DMS 273 treated with DMSO at 0.1 percent for 48 hours (cell line): ENCODE results near the gene SLC37A2.

ENCODE experiments used
- DNase-seq: peaks from one replicate; lab custom pipeline; 2025; lab: John Stamatoyannopoulos, UW

The SLC37A2 gene

GRCh38 chr11:125111343-125112207 is 48.5 kb downstream of the SLC37A2 start, which contains the start of gene TMEM218:
TMEM218 (minus strand) TSS chr11:125111626; CDS start chr11:125102241, 9,385 bp downstream.
- peak; percentile 96 for DNase-seq

- DNase-seq: no peak
Observed at GRCh38 chr11:125112208-125112604, 49.1 kb downstream of the SLC37A2 start.

DNA sequence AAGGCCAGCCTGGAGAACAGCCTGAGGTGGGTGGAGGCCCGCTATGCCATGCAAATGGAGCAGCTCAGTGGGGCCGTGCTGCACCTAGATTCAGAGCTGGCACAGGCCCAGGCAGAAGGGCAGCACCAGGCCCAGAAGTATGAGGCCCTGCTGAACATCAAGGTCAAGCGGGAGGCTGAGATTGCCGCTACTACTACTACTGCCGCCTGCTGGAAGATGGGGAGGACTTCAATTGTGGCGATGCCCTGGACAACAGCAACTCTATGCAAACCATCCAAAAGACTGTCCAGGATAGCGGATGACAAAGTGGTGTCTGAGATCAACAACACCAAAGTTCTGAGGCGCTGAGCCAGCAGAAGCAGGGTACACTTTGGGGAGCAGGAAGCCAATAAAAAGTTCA is 51.4 kb downstream of the SLC37A2 start:
- DNase-seq: no peak

DNA sequence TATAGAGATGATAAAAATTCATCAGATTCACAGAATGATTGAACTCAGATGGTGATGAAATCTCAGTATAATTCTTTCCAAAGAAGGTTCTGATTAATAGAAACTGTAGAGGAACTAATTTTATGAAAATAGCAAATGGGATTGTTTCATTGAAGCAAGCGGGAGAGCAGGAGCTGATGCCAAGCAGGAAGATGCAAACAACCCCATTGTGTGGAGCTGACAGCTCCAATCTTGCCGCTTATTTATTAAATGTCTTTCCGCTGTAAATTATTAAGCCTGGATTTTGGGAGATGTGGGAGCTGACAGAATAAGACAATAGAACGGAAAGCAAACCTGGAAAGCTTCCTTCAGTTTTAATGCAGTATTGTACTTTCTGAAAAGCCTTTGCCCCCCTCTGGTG is 54.3 kb downstream of the SLC37A2 start:
- DNase-seq: no peak

DNA sequence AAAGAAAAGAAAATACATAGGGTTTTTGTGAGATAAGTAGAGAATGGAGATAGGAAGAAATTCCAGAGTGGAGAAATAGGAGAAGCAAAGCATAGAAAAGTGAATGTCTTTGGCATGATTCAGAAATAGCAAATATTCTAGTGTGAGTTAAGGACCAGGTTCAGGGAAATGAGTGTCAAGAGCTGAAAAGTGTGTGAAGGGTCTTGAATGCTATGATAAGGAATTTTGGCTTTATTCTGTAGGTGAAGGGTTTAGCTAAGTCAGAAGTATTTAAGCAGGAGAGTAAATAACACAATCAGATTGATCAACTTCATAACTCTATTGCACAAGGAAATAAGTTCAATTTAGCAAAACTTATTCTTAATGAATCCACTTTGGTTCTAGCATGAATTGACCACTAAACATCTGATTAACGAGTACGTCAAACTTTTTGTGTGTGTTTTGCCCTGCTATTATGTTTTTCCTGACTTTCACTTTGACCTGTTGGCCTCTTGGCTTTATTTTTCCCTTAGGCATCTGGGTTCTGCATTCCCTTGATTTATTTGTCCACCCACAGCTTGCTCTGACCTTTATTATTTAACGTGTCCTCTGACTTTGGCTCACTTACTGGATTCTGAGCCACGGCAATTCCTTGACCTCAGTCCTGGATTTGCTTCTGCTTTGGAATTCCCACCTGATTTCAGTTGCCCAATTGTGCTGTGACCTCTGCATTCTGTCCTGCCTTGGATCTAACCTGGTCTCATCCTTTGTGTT is 60.3 kb downstream of the SLC37A2 start:
- no peak for DNase-seq

GRCh38 chr11:125123947-125124617 is 61.0 kb downstream of the SLC37A2 start:
- DNase-seq: no peak

DNA sequence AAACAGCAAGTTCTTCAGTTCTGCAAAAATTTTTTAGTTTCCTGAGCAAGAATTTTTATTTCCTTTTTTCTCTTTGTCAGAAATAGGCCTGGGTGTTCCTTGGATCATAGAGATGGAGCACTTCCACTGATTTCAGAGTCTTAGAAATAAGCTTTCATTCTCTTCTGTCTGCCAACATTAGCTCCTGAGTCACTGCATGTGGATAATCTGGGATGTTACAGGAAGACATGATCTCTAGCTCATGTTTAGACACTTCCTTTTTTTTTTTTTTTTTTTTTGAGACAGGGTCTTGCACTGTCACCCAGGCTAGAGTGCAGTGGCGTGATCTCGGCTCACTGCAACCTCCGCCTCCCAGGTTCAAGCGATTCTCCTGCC is 61.5 kb downstream of the SLC37A2 start:
- DNase-seq: no peak

DNA sequence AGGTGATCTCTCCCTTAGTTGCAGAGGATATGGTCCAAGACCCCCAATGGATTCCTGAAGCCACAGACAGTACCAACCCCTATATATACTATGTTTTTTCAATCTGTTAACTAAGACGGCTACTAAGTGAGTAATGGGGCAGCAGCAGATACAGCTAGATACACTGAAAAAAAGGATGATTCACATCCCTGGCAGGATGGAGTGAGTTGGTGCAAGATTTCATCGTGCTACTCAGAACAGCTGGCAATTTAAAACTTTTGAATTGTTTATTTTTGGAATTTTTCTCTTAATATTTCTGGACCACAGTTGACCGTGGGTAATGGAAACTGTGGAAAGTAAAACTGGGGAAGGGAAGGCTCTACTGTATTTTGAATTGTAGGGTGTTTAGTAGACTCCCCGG is 65.3 kb downstream of the SLC37A2 start:
- no peak for DNase-seq

DNA sequence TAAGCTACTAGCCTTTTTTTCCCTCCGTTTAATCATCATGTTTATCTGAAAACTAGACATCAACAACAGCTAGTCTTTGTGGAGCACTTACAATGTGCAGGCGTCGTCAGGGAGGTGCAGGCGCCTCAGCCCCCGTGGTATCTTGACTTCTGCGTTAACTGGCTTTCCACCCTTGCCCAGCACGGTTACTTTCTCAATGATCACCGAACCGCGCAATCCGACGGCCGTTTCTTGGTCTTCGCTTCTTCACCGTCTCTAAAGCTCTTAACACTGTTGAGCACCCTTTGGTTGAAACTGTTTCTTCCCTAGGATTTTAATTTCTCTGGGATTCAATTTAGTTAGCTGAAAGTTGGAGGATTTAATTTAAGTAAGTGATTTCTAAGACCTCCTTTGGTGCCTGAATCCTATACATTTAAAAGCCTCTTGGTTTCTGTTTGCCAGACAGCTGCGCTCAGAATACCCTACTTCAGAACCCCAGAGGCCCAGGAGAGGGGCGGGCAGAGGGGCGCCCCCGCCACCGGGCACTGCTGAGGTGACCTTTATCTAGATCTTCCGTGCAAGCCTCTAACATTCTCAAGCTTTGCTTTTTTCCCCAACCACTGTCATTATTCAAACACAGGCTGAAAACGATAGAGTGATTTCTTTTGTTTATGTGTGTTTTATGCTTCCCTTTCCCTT is 66.3 kb downstream of the SLC37A2 start:
- no peak for DNase-seq

DNA sequence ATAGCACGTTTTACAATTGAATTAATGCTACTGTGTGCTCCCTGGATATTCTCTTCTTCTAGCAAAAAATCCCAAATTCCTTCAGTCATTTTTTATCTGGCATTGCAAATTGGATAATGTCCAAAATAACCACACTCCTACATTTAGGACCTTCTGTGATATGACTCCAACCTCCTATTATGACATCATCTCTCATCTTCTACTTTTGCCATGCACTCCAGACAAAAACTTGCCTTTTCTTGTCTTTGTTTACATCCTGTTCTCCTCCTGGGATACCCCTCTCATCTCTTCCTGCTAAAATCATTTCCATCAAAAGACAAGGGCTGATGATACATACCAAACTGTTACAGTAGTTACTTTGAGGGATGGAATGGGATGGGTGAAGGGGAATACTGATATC is 69.0 kb downstream of the SLC37A2 start:
- no peak for DNase-seq

DNA sequence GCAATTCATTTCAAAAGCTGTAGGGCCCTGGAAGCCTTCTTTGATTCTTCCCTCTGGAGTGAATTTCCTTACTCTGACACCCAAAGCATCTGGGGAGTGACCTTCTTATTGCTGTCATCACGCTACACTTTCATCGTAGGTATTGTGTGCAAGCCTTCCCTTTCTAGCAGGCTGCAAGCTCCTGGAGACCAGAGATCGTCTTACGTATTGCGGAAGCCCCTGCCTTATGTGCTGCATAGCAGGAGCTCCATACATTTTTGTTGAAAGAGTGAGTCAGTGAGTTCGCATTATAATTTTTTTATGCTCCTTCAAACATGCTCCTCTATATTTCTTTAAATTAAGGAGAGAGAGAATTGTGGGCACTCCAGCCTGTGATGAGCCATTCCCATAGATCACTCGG is 69.5 kb downstream of the SLC37A2 start:
- no peak for DNase-seq

GRCh38 chr11:125136001-125136400 is 72.9 kb downstream of the SLC37A2 start:
- DNase-seq: no peak

- no peak for DNase-seq
Observed at GRCh38 chr11:125138966-125139365, 75.9 kb downstream of the SLC37A2 start.

GRCh38 chr11:125139778-125140177 is 76.7 kb downstream of the SLC37A2 start:
- DNase-seq: no peak
